ENCODE data around the gene CDON.

The CDON gene

GRCh38 chr11:126082251-126083109 is 19.8 kb upstream of the CDON start:
- peak; percentile 86 to 89 for DNase-seq

- DNase-seq: no peak
Observed at GRCh38 chr11:126081915-126082250, 19.2 kb upstream of the CDON start.

GRCh38 chr11:126080161-126080941 is 17.7 kb upstream of the CDON start:
- no peak for DNase-seq

GRCh38 chr11:126079621-126080124 is 17.0 kb upstream of the CDON start:
- peak in 1 of 2 experiments; percentile 49 for DNase-seq

GRCh38 chr11:126076641-126077040 is 14.0 kb upstream of the CDON start:
- DNase-seq: no peak

GRCh38 chr11:126072801-126073594 is 10.3 kb upstream of the CDON start:
- DNase-seq: peak; percentile 92 to 93

GRCh38 chr11:126072141-126072741 is 9.6 kb upstream of the CDON start:
- DNase-seq: peak; percentile 87 to 89

GRCh38 chr11:126063507-126063852 is 814 bp upstream of the CDON start:
- no peak for DNase-seq

- DNase-seq: peak; percentile 86 to 90
Observed at GRCh38 chr11:126061707-126062678, 673 bp downstream of the CDON start.

- no peak for DNase-seq
Observed at GRCh38 chr11:126060757-126061171, 1.9 kb downstream of the CDON start.

- no peak for DNase-seq
Observed at GRCh38 chr11:126059238-126059781, 3.4 kb downstream of the CDON start.

GRCh38 chr11:126058105-126058874 is 4.4 kb downstream of the CDON start:
- DNase-seq: no peak

GRCh38 chr11:126054882-126055281 is 7.8 kb downstream of the CDON start:
- DNase-seq: no peak

- DNase-seq: no peak
Observed at GRCh38 chr11:126054408-126054807, 8.3 kb downstream of the CDON start.

GRCh38 chr11:126053415-126054286 is 9.0 kb downstream of the CDON start:
- DNase-seq: no peak

GRCh38 chr11:126051117-126051516 is 11.5 kb downstream of the CDON start:
- DNase-seq: no peak

GRCh38 chr11:126049159-126049558 is 13.5 kb downstream of the CDON start:
- no peak for DNase-seq

- DNase-seq: no peak
Observed at GRCh38 chr11:126048197-126048596, 14.5 kb downstream of the CDON start.

- no peak for DNase-seq
Observed at GRCh38 chr11:126046570-126047195, 16.0 kb downstream of the CDON start.
